HG03159 (cell line): ENCODE measurements around the gene PSMD9.
"Not testable (repeated sequence)": the region's sequence is repeated elsewhere in the genome, so short reads cannot be mapped to it uniquely, and the experiment has no call there.

Source experiments
- ATAC-seq: cut with Tn5 transposase; IDR thresholded peaks from one replicate; pipeline ENCODE4 v1.9.1; 2021; ENCODE audit warnings: mild to moderate bottlenecking, moderate library complexity; ENCODE audit not compliant: unreplicated experiment

Gene PSMD9

GRCh38 chr12:121888478-121889273 is at the start of gene PSMD9:
Gene PSMD9 (plus strand): TSS chr12:121888790. CDS start chr12:121888857, 67 bp downstream.
- peak; percentile 90 for ATAC-seq

GRCh38 chr12:121839106-121839992 is 49.2 kb upstream of the PSMD9 start:
- peak; percentile 86 for ATAC-seq

- ATAC-seq = no peak
These were observed 48.4 kb upstream of the PSMD9 start for GRCh38 chr12:121839993-121840761.

- no peak for ATAC-seq
These were observed 45.2 kb upstream of the PSMD9 start for GRCh38 chr12:121843236-121843982.

- ATAC-seq = no peak
These were observed 42.9 kb upstream of the PSMD9 start for GRCh38 chr12:121845701-121846100.

GRCh38 chr12:121849211-121849610 is 39.4 kb upstream of the PSMD9 start:
- no peak for ATAC-seq

GRCh38 chr12:121849665-121850064 is 38.9 kb upstream of the PSMD9 start:
- no peak for ATAC-seq

- ATAC-seq = not testable (repeated sequence)
These were observed 36.2 kb upstream of the PSMD9 start for GRCh38 chr12:121852392-121852791.

- no peak for ATAC-seq
These were observed 31.0 kb upstream of the PSMD9 start for GRCh38 chr12:121857322-121858246.

- no peak for ATAC-seq
These were observed 30.3 kb upstream of the PSMD9 start for GRCh38 chr12:121858318-121858661.

- no peak for ATAC-seq
These were observed 29.7 kb upstream of the PSMD9 start, which contains the start of gene HPD for GRCh38 chr12:121858662-121859572. Gene HPD (minus strand): TSS chr12:121858859. CDS start chr12:121858823, 36 bp downstream.

GRCh38 chr12:121860257-121860656 is 28.3 kb upstream of the PSMD9 start:
- ATAC-seq = no peak

- ATAC-seq = not testable (repeated sequence)
These were observed 27.9 kb upstream of the PSMD9 start for GRCh38 chr12:121860699-121861098.

GRCh38 chr12:121861636-121862254 is 26.8 kb upstream of the PSMD9 start:
- ATAC-seq = no peak

- ATAC-seq = no peak
These were observed 22.3 kb upstream of the PSMD9 start for GRCh38 chr12:121866331-121866730.

GRCh38 chr12:121869229-121869628 is 19.4 kb upstream of the PSMD9 start:
- ATAC-seq = not testable (repeated sequence)

GRCh38 chr12:121871467-121871866 is 17.1 kb upstream of the PSMD9 start:
- no peak for ATAC-seq
